Cardiac atrium fibroblast (primary cell): ENCODE measurements around the gene OR2V1. TPM values are rescaled to one million over a fixed set of nuclear protein-coding genes. Genes with fewer than 3 reads are reported as not detected.

Experiments used
- total RNA-seq: library from RNA; depleted of rRNA; stranded (reverse); fragments of >200 nt; gene quantifications from 2 replicates; pipeline ENCODE4 v1.2.3, GENCODE V29; 2015

OR2V1 gene, protein sequence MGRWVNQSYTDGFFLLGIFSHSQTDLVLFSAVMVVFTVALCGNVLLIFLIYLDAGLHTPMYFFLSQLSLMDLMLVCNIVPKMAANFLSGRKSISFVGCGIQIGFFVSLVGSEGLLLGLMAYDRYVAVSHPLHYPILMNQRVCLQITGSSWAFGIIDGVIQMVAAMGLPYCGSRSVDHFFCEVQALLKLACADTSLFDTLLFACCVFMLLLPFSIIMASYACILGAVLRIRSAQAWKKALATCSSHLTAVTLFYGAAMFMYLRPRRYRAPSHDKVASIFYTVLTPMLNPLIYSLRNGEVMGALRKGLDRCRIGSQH
- not detected in 2 replicates for total RNA-seq

DNA sequence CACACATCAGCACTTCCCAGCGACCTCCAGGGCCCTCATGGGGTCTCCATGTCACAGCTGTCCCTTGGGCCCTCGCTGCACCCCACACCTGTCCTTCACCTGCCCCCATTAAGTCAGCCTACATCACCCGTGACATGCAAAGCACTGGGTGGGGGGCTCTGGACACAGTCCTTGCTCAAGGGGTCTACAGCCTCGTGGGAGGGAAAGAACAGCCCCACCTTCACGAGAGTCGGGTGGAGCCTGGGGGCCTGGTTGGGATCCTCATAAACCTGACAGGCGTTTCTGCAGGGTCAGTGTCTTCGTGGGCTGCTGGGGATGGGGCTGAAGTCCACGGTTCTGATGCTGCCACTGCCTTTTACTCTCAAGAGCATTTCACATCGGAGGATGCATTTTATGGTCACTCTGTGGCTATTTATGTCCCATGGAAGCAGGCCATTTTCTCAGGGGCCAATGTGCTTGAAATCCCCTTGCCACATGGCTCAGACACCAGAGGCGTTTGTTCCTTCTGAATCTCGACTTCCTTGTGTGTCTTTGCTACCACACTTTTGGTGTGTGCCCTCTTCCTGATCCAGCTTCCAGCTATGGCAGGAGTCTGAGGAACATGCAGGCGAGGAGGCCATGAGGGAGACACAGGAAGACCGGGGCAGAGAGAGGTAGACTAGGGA lies at the start of gene OR2V1:
OR2V1 (minus strand) TSS at position 338 of the 665 bp plus-strand sequence. CDS start 5,865 bp downstream, outside the sequence.

GRCh38 chr5:181146927-181147636 lies 16.1 kb upstream of the OR2V1 start, which contains the start of gene OR2V2:
TSS of gene OR2V2 (plus strand) at chr5:181147586. CDS start at chr5:181154943, 7,357 bp downstream.

Other genes with a start within 250 kb of the OR2V1 start
- not detected in 2 replicates for gene BTNL8, start 232.0 kb downstream of the OR2V1 start, total RNA-seq
- gene BTNL3, start 142.3 kb downstream of the OR2V1 start, total RNA-seq: not detected in 2 replicates
- gene BTNL9, start 90.9 kb downstream of the OR2V1 start, total RNA-seq: not detected in 2 replicates
- not detected in 2 replicates for gene OR2V2, start 16.4 kb upstream of the OR2V1 start, total RNA-seq
- gene TRIM7, start 74.0 kb upstream of the OR2V1 start, total RNA-seq: 2.5 and 4.9 TPM in 2 replicates
- gene TRIM41, start 92.1 kb upstream of the OR2V1 start, total RNA-seq: 8.7 and 9.4 TPM in 2 replicates
- 3,112 and 3,404 TPM in 2 replicates for gene RACK1, start 112.7 kb upstream of the OR2V1 start, total RNA-seq
- gene TRIM52, start 130.0 kb upstream of the OR2V1 start, total RNA-seq: 4.2 and 12.6 TPM in 2 replicates
- not detected in 2 replicates for gene OR4F3, start 236.1 kb upstream of the OR2V1 start, total RNA-seq